ENCODE results near the gene KAZALD1. TPM values are rescaled to one million over a fixed set of nuclear protein-coding genes. Genes with fewer than 3 reads are reported as not detected.

Gene KAZALD1
- total RNA-seq, 4 donors from 2014 or later: 4.0 to 13.5 (median 8.4) TPM

GRCh38 chr10:101064415-101065030, 2.7 kb downstream of the KAZALD1 start:
- WGBS, 2 donors: 82 to 92% methylated on average over 6 to 8 of the region's 9 CpGs
- H3K4me1 ChIP-seq: peaks cover 0 to 72% (median 45%) of the 10 kb centered on the region in 4 donors
- peaks cover 0 to 6% of the 10 kb centered on the region in 2 donors for H3K27me3 ChIP-seq

DNA sequence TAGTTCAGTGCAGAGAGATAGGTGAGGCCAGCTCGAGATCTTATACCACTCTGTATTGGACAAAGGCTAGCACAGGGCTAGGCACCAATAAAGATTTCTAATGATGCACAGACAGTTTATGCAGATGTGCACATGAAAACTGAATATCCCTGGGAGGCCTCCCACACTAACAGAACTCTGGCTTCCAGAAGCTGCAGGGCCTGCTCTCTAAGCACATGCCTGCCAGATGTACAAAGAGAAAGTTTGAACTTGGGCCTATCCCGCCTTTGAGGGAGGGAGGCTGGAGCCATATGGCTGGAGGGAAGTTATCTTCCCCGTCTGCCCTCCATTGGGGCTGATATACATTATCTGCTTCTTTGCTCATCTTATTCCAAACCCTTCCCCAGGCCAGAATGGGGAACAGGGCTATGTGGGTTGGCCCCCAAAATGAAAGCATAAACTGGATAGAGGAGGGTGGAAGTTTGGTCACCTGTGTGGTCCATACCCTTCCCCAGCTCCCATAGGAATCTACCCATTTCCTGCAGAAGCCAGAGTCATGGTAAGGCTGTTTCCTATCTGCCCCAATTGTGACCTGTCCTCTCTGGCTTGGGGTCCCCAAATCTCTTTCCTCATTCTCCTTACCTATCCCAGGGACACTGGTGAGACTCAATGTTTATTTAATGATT, 3.8 kb downstream of the KAZALD1 start:
- TF ChIP-seq POLR2A (IDR thresholded peaks at IDR 0.05): no peak
- TF ChIP-seq EP300 (IDR thresholded peaks at IDR 0.05): no peak
- TF ChIP-seq CTCF (IDR thresholded peaks at IDR 0.05): no peak
- Histone ChIP-seq H3K4me3 (peak overlapping the region in 3 of 4 donors; percentile 56 to 59 (median 58)), H3K4me1 (peaks cover 0 to 63% (median 42%) of the 10 kb centered on the region in 4 donors), H3K27me3 (peaks cover 0 to 6% of the 10 kb centered on the region in 2 donors), H3K36me3 (no peaks in the 10 kb centered on the region), H3K27ac (peak overlapping the region in 3 of 4 donors; percentile 78 to 79 (median 78)), H3K9me3 (no peaks in the 10 kb centered on the region)
- no peak for DNase-seq (ENCODE audit: low spot score in 2 of 2)
- WGBS, 2 donors: 60 to 80% methylated on average over 3 of the region's 3 CpGs

More at GRCh38 chr10:101064415-101065030, 2.7 kb downstream of the KAZALD1 start:
- no peak for TF ChIP-seq CTCF (IDR thresholded peaks at IDR 0.05)
- no peak for TF ChIP-seq EP300 (IDR thresholded peaks at IDR 0.05)
- TF ChIP-seq POLR2A (IDR thresholded peaks at IDR 0.05): no peak
- Histone ChIP-seq H3K36me3 (no peaks in the 10 kb centered on the region), H3K27ac (peak overlapping the region in 1 of 4 donors; percentile 79), H3K4me3 (no peak overlapping the region), H3K9me3 (no peaks in the 10 kb centered on the region)
- no peak for DNase-seq (ENCODE audit: low spot score in 2 of 2)

DNA sequence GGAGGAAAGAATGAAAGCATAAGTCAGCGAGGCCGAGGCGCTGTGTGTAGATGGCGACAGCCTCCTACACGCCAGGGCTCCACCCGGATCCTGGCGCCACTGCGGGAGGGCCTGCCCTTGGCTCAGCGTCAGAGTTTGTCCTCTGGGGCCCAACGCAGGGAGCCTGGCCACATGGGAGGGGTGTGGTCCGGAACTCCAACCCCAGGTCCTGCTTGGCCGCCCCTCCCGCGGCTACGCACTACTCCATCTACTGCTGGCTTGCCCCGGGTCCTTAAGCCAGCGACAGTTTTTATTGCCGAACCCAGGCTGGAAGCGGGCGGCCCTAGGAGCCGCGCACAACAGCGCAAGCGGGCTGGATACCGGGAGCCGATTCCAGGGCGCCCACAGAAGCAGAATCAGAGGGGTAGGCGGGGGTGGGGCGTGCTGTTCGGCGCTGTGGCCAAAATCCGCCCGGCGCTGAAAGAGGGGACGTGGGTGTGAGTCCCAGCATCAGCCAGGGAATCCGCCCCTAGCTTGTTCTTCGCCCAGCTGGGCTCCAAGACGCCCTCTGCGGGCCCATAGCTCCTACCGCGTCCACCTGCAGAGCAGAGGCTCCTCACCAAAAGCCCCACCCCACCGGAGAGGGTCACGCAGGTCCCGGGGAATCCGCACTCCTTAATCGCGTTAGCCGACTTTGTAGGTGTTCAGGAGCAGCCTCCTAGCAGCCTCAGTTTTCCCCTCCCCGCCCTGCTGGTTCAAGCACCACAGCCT, 4.5 kb downstream of the KAZALD1 start:
- WGBS, 2 donors: 1 to 2% methylated on average over 25 to 34 of the region's 49 CpGs
- Histone ChIP-seq H3K27ac (peak overlapping the region in 3 of 4 donors; percentile 78 to 79 (median 78)), H3K9me3 (no peaks in the 10 kb centered on the region), H3K4me1 (peaks cover 0 to 60% (median 40%) of the 10 kb centered on the region in 4 donors), H3K36me3 (no peaks in the 10 kb centered on the region), H3K4me3 (peak overlapping the region; percentile 22 to 59 (median 57)), H3K27me3 (peaks cover 0 to 6% of the 10 kb centered on the region in 2 donors)
- TF ChIP-seq CTCF (IDR thresholded peaks at IDR 0.05): peak; percentile 27 to 54 (median 31)
- TF ChIP-seq EP300 (IDR thresholded peaks at IDR 0.05): peak; percentile 8 to 27
- no peak for TF ChIP-seq POLR2A (IDR thresholded peaks at IDR 0.05)
- peak in 1 of 2 donors; percentile 29 for DNase-seq (ENCODE audit: low spot score in 2 of 2)

- TF ChIP-seq EP300 (IDR thresholded peaks at IDR 0.05): no peak
- TF ChIP-seq CTCF (IDR thresholded peaks at IDR 0.05): no peak
- TF ChIP-seq POLR2A (IDR thresholded peaks at IDR 0.05): no peak
- peaks cover 0 to 54% (median 34%) of the 10 kb centered on the region in 4 donors for H3K4me1 ChIP-seq
Observed at GRCh38 chr10:101066896-101067355, 5.1 kb downstream of the KAZALD1 start.

More at GRCh38 chr10:101066896-101067355, 5.1 kb downstream of the KAZALD1 start:
- 0 to 1% methylated on average over 29 to 31 of the region's 31 CpGs for WGBS, 2 donors
- Histone ChIP-seq H3K27ac (peak overlapping the region in 3 of 4 donors; percentile 78 to 79 (median 78)), H3K4me3 (peak overlapping the region; percentile 22 to 59 (median 57)), H3K9me3 (no peaks in the 10 kb centered on the region), H3K36me3 (no peaks in the 10 kb centered on the region), H3K27me3 (peaks cover 0 to 10% of the 10 kb centered on the region in 2 donors)
- no peak for DNase-seq (ENCODE audit: low spot score in 2 of 2)
